K562 (cell line): Measurements from ENCODE around the gene GOPC. TPM values are rescaled to one million over a fixed set of nuclear protein-coding genes. Genes with fewer than 3 reads are reported as not detected.

Experiments
- AFF1 ChIP-seq, 2 experiments: fragments of 450-650 bp; IDR thresholded peaks; 2 replicates each; pipeline ENCODE4 v1.6.1; 2018; ENCODE audit warnings: mild to moderate bottlenecking in 2 of 2, low read depth in 1 of 2; ENCODE audit not compliant: partially characterized antibody in 2 of 2
- POLR2B ChIP-seq: fragments of 450-650 bp; IDR thresholded peaks from 2 replicates; pipeline ENCODE4 v1.6.1; 2018; ENCODE audit warnings: low read depth; ENCODE audit not compliant: partially characterized antibody
- PRDM10 ChIP-seq: fragments of 450-650 bp; IDR thresholded peaks from 2 replicates; pipeline ENCODE4 v1.6.1; 2018; ENCODE audit not compliant: partially characterized antibody
- polyA plus RNA-seq, 8 experiments: library from polyadenylated mRNA; depleted of rRNA in 4 of 8; stranded (reverse) in 5 of 8; unstranded in 3 of 8; fragments of >200 nt; fragmentation: Nextera tagmentation in 2 of 8; fragmentation: Illumina TruSeq in 1 of 8; extraction: Ambion mirVana in 2 of 8; extraction: Trizol in 1 of 8; gene quantifications; 2 replicates each; pipeline versions ENCODE4 v1.2.1 to v1.2.3, GENCODE V29; 2011 to 2014; ENCODE audit warnings: inconsistent platforms in 1 of 8, missing spikeins in 1 of 8
- total RNA-seq, 7 experiments: library from RNA; depleted of rRNA in 6 of 7; stranded (reverse); fragments of >200 nt in 6 of 7; fragmentation: Illumina TruSeq in 2 of 7; extraction: Trizol in 2 of 7; gene quantifications; 2 replicates each; pipeline versions ENCODE4 v1.2.1 to v1.2.3, GENCODE V29; 2011 to 2021; ENCODE audit warnings: low replicate concordance in 1 of 7

The GOPC gene
- total and polyA plus RNA-seq, 9 of the 15 experiments (the other 6 are each of a cell fraction or from before 2014, with no cell fraction given): 10.0 to 32.2 (median 25.6) TPM

GRCh38 chr6:117521791-117522502 is 80.4 kb downstream of the GOPC start (continued):
- no peak for TF ChIP-seq AFF1 (IDR thresholded peaks at IDR 0.05; ENCODE audit: low read depth in 1 of 2, partially characterized antibody in 2 of 2)
- no peak for TF ChIP-seq PRDM10
- no peak for TF ChIP-seq POLR2B
- TF ChIP-seq, all 486 proteins: peak for 0
